Measurements from ENCODE around the gene LGMN. TPM values are rescaled to one million over a fixed set of nuclear protein-coding genes. Genes with fewer than 3 reads are reported as not detected.
A peak's percentile ranks its signal among the peaks of the same experiment; 100 is the strongest.

LGMN gene
- total and polyA plus RNA-seq, 2 of the 13 experiments (the other 11 are each of a cell fraction or from before 2014, with no cell fraction given) = 28.9 to 76.4 TPM

- TF ChIP-seq NFAT5 (CRISPR knock-in tag; IDR thresholded peaks at IDR 0.05) (no peak), FOXO1 (CRISPR knock-in tag; IDR thresholded peaks at IDR 0.05) (peak; percentile 14; the same call in 1 of the 2 replicates), NRL (CRISPR knock-in tag; IDR thresholded peaks at IDR 0.05; ENCODE audit: borderline replicate concordance) (peak; percentile 56; the same call in 1 of the 2 replicates), HINFP (CRISPR knock-in tag; IDR thresholded peaks at IDR 0.05; ENCODE audit: low read depth) (no peak), ZC3H13 (CRISPR knock-in tag; IDR thresholded peaks at IDR 0.05) (no peak), SNAPC5 (CRISPR knock-in tag; IDR thresholded peaks at IDR 0.05; ENCODE audit: borderline replicate concordance) (no peak), RFX3 (CRISPR knock-in tag; IDR thresholded peaks at IDR 0.05) (no peak)
Measured at GRCh38 chr14:92793709-92794546, 45.5 kb upstream of the LGMN start, which contains the start of gene GOLGA5 (continued).
